ENCODE measurements around the gene ZBTB7C.

Gene ZBTB7C

GRCh38 chr18:48048251-48048650, 360.9 kb downstream of the ZBTB7C start:
- no peak for DNase-seq

GRCh38 chr18:48046843-48047242, 362.3 kb downstream of the ZBTB7C start:
- no peak for DNase-seq

DNA sequence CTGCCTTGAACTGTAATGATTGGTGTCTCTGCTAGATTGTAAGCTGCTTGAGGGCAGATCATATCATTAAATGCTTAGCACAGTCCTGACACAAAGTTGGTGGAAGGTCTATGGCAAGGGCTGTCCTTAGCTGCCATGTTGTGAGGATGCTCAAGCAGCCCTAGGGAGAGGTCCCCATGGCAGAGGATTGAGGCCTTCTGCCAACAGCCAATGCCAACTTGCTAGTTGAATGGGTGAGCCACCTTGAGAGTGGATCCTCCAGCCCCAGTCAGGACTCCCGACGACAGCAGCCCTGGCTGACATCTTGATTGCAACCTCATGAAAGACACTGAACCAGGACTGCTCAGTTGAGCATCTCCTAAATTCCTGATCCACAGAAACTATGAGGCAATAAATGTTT, 363.4 kb downstream of the ZBTB7C start:
- DNase-seq, result no peak

GRCh38 chr18:48044944-48045343, 364.2 kb downstream of the ZBTB7C start:
- no peak for DNase-seq

- no peak for DNase-seq
Observed at GRCh38 chr18:48043166-48043565, 366.0 kb downstream of the ZBTB7C start.

GRCh38 chr18:48042431-48042830, 366.8 kb downstream of the ZBTB7C start:
- no peak for DNase-seq

- DNase-seq, result no peak
Observed at GRCh38 chr18:48040457-48041110, 368.6 kb downstream of the ZBTB7C start.

DNA sequence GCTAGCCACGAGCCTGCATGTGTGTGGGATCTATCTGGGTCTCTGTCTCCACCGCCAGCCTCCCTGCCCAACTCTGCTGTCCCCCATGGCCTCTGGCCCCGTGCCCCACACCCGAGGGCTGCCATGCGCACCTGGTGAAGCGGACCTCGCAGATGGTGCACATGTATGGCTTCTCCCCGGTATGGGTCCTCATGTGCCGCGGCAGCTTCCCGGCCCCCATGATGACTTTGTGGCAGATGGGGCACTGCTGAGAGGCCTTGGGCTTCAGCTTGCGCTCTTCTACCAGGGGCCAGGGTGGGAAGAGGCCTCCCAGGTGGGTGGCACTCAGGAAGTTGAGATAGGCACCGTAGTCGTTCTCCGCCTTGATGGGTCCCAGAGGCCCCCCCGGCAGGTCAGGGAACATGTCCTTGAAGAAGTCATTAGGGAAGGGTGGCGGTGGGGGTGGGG, 369.4 kb downstream of the ZBTB7C start:
- DNase-seq, result no peak

DNA sequence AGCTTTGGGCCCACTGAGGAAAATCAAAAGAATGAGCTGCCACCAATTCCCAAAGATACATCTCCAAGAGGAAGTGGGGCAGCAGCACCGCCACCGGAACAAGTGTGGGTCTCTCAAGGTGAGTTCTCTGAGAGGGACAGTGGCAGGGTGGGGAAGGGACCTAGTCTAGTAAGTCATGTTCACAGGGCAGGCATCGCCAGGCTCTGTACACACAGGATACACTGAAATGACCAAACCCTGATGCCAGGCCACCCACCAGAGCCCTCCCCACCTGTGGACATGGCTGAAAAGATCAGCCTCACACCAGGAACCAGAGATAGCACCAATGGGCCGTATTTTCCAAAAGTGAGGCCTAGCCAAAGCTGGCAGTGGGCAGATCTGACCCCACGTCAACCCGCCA, 370.5 kb downstream of the ZBTB7C start:
- DNase-seq, result no peak

GRCh38 chr18:48037481-48038271, 371.5 kb downstream of the ZBTB7C start:
- no peak for DNase-seq

GRCh38 chr18:48036641-48037421, 372.4 kb downstream of the ZBTB7C start:
- peak; percentile 8 to 42 for DNase-seq

DNA sequence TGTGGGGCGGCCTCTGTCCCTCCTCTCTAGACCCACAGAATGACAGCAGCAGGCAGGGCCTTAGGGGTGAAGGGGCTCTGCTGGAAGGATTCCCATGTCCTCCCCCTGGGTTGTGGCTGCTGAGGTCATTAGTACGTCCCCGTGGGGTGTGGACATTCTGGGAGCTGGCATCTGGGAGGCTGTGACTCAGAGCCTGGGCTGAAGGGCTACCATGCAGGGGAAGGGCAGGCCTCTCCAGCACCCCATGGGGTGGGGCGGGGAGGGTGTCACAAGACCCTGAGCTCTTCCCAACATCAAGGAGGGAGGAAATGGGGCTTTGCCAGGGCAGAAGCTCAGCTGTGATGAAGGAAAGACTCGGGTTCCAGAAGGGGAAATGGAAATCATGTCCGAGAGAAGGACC, 373.0 kb downstream of the ZBTB7C start:
- no peak for DNase-seq

DNA sequence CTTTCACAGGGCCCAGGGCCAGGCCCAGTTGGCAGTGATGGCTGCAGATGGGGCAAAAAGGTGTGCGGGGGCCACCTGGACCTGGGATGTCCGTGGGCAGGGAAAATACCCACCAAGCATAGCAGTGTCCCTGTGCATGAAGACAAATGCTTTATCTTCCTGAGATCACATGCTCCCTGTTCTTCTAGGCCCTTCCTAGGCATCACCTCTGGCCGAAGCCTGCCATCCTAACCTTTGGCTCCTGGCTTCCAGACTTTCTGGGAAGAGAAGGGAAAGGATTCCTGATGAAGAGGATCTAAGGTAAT, 373.7 kb downstream of the ZBTB7C start:
- DNase-seq, result no peak

DNA sequence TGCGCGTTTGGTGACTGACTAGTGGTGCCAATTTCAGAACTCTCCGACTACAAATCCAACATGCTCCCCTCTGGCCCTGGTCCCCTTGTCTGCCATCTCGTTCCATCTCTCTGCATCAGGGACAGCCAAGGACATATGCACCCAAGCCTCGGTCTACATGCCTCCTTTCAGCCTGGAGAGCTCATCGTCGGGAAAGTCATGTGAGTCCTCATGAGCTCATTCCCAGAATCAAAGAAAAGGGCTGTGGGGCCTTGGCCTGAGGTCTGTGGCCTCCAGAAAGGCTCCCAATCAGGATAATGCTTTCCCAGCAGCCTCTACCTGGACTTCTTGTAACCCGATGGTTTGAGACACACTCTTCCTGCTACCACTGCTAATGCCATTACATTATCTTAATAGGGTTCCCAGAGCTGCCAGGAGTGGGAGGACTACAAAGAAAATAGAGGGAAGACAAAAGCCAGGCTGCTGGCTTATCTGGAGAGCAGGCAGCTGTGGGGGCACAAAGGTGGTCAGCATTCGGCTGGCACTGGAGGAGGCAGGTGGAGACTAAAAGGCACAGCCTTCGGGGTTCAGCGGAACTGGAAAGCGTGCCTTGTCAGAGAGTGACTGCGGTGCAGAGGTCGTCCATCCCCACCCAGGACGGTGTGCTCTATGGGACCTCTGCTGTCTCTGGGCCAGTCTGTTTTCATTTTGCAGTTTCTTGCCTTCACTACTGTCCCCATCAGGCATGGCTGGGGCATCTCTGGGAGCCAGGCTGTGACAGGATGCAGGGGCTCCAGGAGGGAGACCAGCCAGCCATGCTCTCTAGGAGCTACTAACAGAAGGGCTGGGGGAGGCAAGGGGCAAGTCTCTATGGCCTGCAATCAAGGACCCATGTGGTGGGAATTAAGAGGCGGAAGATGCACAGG, 374.3 kb downstream of the ZBTB7C start:
- no peak for DNase-seq

DNA sequence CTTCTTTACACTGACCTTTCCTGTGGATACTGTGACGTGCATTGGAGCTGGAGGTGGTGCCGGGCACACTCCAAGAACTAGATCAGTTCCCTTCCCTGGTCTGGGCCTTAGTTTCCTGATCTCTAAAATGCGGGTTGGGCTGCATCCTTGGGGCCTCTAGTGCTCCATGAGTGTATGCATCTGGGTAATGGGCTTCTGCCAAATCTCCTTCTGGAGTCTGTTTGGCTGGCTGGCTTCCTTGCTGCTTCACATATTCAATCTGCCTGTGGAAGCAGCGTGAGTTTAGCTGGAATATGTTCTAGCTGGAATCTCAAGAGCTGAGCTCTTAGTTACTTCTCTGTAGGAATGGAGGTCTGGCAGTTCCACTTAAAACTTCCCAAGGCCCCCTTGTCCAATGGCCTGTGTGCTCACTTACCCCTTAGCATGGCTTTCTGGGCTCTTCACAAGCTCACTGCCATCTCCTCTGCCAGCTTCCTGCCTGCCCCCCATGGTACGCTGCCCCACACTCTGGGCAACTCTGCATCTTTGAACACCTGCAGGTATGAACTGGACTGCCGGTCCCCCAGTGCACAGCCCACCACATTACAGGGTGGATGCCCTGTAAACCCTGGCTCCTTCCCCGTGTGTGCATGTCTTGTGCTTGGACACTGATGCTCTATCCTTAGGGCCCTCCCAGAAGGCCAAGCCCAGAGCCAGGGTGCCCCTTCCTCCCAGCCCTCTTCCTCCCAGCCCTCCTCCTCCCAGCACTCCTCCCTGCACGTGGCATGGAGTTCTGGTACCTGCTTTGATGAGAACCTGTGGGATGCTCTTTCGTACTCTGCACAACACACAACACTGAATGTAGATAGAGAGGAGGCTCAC, 375.2 kb downstream of the ZBTB7C start:
- DNase-seq, result no peak

DNA sequence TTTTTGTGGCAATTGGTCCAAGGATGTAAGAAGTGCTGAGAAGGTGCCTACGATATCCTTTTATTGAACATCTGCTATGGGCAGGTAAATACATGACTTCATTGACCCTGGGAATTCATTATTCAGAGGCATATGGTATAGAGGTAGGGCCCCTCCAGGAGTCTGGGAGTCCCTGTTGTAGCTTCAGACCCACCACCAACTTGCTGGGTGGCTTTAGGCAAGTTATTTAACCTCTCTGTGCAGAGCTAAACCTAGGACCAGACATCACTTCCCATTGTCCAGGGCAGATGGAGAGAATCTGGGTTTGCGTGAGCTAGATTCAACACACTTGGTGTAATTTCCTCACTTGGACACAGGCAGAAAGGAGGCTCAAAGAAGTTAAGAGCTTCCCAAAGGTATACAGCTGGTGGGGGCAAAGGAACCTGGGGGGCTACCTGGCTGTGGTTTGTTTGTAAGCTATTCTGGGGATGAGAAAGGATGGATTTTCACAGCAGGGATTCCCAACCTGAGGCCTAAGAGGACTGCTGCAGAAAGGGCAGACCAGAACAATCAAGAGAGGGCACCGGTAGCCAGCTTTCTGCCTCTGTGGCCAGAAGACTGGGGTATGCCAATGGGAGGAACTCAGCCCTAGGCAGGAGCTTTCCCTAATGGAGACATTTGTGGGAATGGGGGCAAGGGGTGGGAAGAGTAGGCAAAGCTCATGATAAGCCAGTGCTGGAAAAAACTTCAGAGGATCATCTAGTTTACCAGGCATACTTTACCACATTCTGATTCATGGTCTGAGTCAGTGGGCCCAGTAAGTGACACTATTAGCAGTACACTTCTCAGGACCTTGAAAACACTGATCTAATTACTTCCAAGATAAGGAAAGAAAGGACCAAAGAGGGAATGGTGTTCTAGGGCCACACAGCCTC, 376.1 kb downstream of the ZBTB7C start:
- no peak for DNase-seq

DNA sequence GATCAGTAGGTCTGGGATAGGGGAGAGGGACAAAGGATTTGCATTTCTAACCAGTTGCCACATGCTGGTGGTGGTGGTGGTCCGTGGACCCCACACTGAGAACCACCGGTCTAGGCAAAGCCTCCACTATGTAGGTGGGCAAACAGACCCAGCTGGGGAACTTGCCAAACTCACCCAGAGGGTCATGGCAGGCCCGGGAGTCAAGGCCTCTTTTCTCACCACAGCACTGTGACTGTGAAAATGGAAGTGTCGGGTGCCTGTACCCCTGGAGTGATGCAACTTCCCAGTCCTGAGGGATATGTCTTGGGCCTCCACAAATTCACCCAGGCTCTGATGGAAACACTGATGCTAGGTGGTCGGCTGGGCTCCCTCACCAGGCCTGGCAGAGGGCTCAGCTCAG, 377.5 kb downstream of the ZBTB7C start:
- DNase-seq, result no peak

DNA sequence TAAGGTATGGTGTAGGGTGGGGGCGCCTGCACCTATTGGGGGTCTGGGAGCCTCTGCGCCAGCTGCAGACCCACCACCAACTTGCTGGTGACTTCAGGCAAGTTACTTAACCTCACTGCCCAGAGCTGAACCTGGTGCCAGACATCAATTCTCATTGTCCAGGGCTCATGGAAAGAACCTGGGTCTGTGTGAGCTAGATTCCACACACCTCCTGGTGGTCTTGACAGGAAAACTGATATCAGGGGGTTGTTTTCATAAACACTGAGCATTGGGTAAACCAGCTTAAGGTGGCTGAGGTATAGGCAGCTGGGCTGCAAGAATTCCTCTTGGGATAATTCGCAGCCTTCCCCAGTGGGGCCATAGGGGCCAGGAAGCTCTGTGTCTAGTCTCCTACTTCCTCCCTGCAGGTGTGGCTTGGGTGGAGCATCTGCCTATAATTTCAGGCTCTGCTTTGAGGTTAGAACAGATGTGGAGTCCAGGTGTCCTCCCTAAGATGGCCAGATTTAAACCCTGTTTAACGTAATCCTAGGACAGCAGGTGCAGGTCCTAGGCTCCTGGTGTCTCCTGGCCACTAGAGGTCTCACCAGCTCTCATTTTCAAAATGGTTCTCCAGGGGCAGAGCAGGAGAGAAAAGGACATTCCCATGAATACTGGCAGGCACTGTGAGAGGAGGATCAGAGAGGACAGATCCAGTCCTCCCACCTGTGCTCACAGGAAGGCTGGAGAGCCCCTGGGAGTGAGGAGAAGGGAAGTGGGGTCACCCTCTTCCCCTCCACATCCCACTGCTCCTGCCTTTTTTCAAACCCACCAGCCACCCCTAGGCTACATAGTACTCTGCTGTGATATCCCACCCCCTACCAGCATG, 378.3 kb downstream of the ZBTB7C start:
- peak; percentile 29 to 41 for DNase-seq

DNA sequence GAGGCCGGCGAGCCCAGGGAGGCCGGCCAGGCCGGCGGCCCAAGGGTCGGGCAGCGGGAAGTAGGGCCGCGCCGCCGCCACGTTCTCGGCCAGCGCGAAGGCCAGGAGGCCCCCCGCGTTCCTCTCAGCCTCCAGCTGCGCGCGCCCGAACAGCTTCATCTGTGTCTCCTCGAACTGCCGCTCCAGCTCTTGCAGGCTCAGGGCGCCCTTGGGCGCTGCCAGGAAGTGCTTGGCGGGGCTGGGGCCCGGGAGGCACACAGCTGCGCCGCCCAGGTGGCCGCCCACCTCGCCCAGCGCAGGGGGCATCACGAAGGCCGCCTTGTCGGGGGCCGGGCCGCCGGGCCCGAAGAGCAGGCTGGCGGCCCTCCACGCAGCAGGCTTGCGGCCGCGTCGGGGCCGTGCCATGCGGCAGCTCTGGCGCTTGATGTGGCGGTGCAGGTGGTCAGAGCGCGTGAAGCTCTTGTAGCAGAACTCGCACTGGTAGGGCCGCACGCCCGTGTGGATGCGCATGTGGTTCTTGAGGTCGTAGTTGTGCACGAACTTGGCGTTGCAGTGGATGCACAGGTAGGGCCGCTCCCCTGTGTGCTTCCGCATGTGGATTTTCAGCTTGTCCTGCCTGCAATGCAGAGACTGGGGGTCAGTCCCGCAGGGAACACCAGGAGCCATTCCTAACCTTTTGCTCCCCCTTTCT, 379.7 kb downstream of the ZBTB7C start:
- DNase-seq, result no peak

Data from NCI-H187 (cell line).